NCI-H146 treated with DMSO at 0.1 percent for 48 hours (cell line): ENCODE measurements around the gene KCNB1.

Experiments used
- DNase-seq: peaks from one replicate; lab custom pipeline; 2025; ENCODE audit not compliant: unreplicated experiment; lab: John Stamatoyannopoulos, UW

Gene KCNB1

DNA sequence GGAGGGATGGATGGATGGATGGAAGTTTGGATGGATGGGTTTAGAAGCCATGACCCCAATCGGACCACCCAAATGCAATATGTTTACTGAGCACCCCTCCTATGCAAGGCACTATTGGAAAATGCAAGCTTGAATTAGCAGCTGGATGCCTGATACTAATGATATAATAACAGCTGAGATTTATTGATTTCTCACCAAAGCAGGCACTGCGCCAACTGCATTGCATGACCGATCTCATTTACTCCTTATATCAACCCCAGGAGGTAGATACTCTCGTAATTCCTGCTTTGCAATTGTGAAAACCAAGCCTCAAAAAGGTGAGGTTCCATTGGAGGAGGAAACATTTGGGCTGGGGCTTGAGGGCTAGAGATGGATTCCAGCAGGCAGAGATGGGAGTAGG is 89.7 kb downstream of the KCNB1 start:
- DNase-seq: no peak

DNA sequence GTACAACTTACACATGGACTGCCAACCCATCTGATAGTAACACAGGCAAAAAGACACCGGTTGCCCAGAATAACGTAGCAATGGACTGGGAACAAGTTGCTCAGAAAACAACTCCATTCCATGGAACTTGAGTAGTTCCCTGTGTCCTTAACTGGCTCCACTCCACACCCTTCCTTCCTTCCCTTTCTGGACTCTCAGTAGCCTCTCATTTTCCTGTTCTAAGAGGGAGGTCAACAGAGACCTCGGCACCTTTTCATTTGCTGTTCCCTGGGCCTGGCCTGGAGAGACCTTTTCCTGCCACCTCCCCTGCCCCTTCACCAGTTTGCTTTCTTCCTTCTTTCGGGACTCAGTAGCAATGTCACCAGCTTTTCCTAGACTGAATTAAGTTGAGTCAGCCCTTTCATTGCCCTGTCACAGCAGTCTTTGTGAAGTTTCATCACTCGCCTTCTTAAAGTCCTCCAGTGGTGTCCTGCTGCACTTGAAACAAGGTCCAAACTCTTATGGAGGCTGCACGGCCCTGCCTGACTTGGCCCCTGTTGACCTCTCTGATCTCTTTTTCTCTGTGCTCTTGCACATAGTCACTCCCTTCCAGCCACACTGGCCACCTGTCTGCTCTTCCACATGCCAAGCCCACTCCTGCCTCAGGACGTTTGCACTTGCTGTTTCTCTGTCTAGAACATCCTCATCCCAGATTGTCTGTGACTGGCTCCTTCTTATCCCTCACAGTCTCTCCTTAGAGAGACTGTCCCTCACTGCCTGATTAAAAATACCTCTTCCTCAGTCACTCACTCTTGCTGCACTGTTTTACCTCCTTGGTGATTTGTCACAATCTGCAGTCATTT is 90.8 kb downstream of the KCNB1 start:
- DNase-seq: no peak

DNA sequence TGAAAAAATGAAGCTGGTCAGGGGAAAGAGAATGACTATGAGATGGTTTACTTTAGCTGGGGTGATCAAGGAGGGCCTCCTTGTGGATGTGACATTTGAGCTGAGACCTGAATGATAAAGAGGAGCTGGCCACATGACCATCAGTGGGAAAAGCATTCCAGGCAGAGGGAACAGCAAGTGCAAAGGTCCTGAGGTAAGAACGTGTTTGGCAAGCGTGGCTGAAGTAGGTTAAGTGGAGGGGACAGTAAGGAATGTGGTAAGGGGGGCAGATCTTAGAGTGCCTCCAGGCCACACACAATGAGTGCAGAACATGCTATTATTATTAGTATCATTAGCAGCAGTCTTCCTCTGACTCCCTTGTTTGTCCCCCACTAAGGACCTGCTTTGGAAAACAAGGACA is 92.6 kb downstream of the KCNB1 start:
- DNase-seq: no peak

- DNase-seq: no peak
Measured at GRCh38 chr20:49388744-49389143, 93.7 kb downstream of the KCNB1 start.

GRCh38 chr20:49387581-49387939 is 94.9 kb downstream of the KCNB1 start:
- no peak for DNase-seq

DNA sequence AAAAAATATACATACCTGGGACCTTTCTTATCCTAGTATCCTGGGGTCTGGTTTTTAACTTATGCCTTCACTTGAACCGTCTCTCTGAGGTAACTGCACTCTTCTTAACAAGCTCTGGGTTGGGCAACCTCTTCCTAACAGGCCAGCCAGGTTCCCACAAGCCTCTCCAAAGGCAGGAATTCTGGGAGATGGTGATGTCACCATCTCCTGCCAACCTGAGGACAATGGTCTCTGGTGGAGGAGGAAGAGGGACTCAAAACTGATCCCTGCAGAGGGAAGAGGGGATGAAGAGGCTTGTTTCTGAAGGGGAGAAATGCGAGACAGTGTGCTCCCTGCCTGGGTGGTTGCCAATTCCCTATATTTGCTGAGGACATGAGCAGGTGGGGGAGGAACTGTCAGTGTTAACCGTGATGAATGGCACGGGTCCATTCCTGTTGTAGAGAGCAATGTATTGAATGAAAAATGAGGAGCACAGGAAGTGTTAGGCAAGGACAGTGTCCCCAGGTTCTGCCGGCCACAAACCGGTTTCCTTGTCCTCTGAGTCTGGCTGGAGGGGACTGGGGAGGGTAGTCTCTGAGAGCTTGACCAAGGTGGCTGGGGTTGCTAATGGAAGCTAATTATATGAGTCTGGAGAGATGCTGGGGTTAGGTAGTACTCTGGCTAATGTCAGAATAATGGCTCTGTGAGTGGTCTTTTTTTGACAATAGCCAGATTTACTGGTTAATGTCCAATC is 95.5 kb downstream of the KCNB1 start:
- DNase-seq: no peak

- DNase-seq: no peak
Measured at GRCh38 chr20:49385465-49385864, 97.0 kb downstream of the KCNB1 start.

DNA sequence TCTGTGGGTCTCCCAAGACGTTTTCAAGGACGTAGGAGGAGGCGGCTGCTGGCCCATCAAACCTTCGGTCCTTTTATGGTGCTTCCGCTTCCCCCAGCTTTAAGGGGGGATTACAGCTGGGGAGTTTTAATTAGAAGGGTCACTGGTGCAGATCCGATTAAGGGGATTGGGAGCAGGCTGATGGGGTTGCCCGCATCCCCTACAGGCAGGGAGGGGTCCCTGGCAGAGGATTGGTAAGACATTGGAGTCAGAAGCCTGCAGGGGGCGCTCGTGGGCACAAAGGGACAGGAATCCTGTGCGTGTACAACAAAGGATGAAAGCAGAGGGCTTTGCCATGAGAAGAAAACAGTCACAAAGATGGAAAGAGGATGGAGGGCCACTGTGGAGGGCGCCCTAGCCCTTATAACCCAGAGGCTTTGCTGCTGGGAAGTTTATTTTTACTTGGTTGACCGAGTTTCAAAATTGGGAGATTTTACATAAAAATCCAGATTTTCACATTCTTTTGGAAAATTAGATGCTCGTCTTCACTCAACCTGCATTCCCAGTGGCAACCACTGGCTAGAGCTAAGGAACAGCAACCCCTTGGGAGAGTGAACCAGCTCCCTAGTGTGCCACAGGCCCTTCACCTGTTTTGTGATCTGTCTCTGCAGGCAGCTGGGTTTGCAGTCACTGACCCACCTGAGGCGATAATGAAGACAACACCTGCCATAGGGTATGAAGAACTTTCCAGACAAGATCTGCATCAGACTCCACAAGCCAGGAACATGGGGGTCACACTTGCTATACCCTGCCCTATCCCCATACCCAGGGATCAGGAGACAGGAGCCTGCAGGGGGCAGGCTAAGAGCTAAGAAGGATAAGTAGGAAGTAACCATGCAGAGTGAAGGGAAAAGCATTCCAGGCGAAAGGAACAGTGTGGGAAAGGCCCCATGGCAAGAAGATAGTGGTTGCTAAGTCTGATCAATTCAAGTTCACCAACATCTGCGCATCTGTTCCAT is 97.7 kb downstream of the KCNB1 start:
- peak; percentile 40 for DNase-seq

GRCh38 chr20:49381558-49382493 is 100.6 kb downstream of the KCNB1 start:
- DNase-seq: no peak

GRCh38 chr20:49380337-49380780 is 102.1 kb downstream of the KCNB1 start:
- no peak for DNase-seq

GRCh38 chr20:49379338-49379737 is 103.1 kb downstream of the KCNB1 start:
- DNase-seq: no peak

GRCh38 chr20:49377326-49377725 is 105.1 kb downstream of the KCNB1 start:
- no peak for DNase-seq

DNA sequence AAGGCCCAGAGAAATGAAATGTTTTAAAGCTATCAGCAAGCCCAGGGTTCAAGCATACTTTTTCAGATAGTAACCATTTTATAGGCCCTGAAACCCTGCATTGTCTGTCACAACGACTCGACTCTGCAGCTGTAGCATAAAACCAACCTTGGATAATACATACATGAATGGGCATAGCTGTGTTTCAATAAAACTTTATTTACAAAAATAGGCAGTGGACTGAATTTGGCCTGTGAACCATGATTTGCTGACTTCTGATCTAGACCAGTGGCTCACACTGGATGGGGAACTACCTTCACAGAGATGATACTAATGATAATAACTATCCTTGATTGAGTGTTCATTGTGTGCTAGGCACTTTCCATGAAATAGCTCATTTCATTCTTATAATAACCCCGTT is 107.3 kb downstream of the KCNB1 start:
- no peak for DNase-seq

DNA sequence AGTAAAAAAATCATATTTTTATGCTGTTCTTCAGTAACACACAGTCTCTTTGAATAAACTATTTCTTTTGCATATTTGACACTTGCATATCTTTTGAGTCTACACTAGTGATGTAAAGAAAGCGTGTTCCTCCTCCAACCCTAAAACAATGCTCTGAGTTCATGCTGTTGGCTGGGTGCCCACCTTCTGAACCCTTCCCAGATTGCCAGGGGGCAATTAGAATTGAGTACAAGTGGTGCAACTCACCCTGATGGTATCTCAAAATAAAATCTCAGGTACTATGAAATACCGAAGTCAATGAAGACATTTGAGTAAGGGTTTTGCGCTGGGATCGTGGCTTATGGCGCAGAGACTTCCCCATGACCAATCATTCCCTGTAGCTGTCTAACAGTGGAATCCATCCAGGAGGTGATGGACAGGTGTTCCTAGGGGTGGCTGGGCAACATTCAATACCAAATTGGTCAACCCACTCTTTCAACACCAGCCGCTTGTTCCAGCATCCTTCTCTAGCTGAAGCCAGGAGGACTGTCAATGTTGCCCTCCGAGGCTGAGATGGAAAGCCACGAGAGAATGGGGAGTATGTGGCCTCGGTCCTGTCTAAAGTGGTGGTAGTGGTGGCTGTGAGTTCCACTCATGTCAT is 110.3 kb downstream of the KCNB1 start:
- DNase-seq: no peak

DNA sequence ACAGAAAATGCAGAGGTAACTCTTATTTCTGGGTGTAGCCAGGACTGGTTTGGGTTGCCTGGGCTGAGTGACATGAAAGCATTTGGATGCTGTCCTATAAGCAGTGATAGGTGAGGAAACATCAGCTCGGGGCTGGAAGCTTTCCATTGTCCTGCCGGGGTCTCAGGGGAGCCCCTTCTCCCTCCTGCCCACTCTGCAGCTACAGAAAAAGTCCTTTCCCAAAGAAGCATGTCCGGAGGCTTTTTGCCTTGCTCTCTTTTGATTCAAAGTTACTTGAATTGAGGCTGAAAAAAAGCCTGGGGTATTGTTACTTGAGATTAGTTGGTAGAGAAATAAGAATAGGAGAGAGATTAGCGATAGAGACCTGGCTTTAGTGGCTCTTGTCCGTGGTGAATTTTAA is 113.9 kb downstream of the KCNB1 start:
- DNase-seq: no peak

GRCh38 chr20:49367113-49367512 is 115.4 kb downstream of the KCNB1 start:
- no peak for DNase-seq

DNA sequence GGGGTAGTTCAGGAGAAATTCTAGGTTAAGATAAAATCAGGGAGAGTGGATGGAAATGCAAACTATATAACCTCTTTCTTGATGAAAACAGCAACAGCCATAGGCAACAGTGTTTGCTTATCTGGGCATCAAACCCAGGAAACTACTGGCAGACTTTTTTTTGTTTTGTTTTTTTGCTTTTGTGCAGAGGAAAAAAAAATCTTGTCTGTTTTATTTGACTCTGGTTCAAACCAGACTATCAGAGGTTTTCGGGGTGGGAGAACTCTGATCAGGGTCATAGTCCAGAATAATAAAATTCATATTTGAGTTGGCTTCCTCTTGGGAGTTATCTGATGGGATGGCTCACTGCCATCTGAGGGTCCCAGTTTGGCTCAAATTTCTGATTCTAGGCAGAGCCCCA is 115.8 kb downstream of the KCNB1 start:
- DNase-seq: no peak

DNA sequence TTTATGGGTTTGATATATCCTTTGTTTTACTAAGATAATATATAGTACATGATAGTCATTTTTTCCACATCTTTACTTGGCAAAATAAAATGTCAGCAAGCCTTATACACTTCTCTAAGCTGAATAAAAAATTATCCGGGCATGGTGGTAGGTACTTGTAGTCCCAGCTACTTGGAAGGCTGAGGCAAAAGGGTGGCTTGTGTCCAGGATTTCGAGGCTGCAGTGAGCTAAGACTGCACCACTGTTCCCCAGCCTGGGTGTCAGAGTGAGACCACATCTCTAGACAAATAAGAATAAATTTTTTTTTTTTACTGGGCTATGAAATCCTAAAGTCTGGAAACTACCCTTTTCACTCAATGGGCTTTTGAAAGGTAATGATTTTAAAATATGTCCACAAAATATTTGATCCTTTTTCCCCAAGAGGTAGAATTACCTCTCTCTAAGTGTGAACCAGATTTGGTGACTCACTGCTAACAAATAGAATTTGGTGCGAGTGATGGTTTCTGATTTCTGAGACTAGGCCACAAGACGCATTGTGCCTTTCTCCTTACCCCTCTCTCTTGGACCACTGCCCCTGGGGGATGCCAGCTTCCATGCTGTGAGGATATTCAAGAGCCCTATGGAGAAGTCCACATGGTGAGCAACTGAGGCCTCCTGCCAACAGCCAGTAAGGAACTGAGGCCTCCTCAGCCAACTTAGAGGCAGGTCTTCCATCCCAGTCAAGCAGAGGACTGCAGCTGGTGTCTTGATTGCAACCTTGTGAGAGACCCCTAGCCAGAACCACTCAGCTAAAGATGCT is 120.4 kb downstream of the KCNB1 start:
- DNase-seq: no peak
